ENCODE measurements around the gene LYRM2.

The LYRM2 gene

DNA sequence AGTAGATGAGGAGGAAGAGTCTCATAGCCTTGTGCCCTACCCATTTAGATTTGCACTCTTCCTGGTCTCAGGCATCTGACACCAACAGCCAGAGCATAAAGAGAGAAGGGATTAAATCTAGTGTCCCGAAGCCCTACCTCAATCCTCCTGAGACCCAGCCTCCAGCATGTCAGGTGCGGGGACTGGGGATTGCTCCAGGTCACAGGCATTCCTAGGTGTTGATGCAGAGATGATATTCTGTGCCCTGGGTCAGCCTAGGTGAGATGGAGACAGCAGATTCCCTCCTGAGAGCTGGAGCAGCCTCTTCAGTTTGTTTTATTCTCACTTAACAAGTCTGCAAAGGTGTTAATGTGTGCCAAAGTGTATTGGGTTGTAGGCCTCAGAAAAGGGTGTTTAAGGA, 115.8 kb downstream of the LYRM2 start:
- H3K9ac ChIP-seq (ENCODE audit: low read length) = no peak overlapping the region
- H3K36me3 ChIP-seq (ENCODE audit: control insufficient read depth, insufficient read depth, low read length, severe bottlenecking) = no peaks in the 10 kb centered on the region
- H3K4me1 ChIP-seq (ENCODE audit: control insufficient read depth, insufficient read depth, low read length) = no peaks in the 10 kb centered on the region
- no peaks in the 10 kb centered on the region for H3K27me3 ChIP-seq (replicated peaks; ENCODE audit: control insufficient read depth, insufficient read depth, low read length)
- no peak for DNase-seq (ENCODE audit: low read depth)
- no peak overlapping the region for H3K4me3 ChIP-seq (ENCODE audit: low read length)
- H3K9me3 ChIP-seq (ENCODE audit: control insufficient read depth, low read length) = no peaks in the 10 kb centered on the region

DNA sequence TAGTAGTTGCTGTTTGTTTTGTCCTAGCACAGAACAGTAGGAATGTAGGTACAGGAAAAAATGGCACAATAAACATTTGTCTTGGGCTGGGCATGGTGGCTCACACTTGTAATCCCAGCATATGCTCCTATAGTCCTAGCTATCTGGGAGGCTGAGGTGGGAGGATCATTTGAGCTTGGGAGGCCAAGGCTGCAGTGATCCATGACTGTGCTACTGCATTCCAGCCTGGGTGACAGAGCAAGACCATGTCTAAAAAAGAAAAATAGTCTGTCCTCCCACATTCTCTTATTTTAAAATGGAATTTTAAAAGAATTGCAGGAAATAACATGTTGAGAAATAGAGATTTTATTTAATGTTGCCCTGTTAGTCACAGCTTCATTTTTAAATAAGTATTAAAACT, 117.8 kb downstream of the LYRM2 start:
- Histone ChIP-seq H3K9me3 (ENCODE audit: control insufficient read depth, low read length) (no peaks in the 10 kb centered on the region), H3K27me3 (replicated peaks; ENCODE audit: control insufficient read depth, insufficient read depth, low read length) (no peaks in the 10 kb centered on the region), H3K4me3 (ENCODE audit: low read length) (no peak overlapping the region), H3K4me1 (ENCODE audit: control insufficient read depth, insufficient read depth, low read length) (no peaks in the 10 kb centered on the region), H3K36me3 (ENCODE audit: control insufficient read depth, insufficient read depth, low read length, severe bottlenecking) (no peaks in the 10 kb centered on the region), H3K9ac (ENCODE audit: low read length) (no peak overlapping the region)
- no peak for DNase-seq (ENCODE audit: low read depth)

DNA sequence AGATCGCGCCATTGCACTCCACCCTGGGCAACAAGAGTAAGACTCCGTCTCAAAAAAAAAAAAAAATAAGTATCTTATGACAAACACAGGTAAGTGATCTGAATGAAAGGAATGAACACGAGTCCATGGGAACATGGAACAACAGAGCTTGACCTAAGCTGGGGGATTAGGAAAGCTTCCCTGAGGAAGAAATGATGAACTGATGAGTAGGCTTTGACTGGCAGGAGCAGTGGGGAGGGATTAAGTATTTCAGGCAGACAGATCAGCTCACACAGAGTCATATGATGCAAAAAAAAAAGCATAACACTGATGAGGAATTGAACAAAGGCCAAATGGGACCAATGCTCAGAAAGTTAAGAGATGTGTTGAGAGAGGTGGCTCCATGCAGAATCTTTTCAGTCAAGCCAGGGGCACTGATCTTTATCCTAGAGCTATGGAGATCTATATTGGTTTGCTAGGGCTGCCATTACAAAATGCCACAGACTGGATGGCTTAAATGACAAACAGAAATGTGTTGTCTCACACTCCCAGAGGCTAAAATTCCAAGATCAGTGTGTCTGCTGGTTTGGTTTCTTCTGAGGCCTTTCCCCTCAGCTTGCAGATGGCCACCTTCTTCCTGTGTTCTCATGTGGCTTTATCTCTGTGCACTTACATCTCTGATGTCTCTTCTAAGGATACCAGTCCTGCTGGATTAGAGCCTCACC, 120.0 kb downstream of the LYRM2 start:
- Histone ChIP-seq H3K4me3 (ENCODE audit: low read length) (no peak overlapping the region), H3K36me3 (ENCODE audit: control insufficient read depth, insufficient read depth, low read length, severe bottlenecking) (no peaks in the 10 kb centered on the region), H3K9ac (ENCODE audit: low read length) (no peak overlapping the region), H3K27me3 (replicated peaks; ENCODE audit: control insufficient read depth, insufficient read depth, low read length) (no peaks in the 10 kb centered on the region), H3K9me3 (ENCODE audit: control insufficient read depth, low read length) (no peaks in the 10 kb centered on the region), H3K4me1 (ENCODE audit: control insufficient read depth, insufficient read depth, low read length) (no peaks in the 10 kb centered on the region)
- no peak for DNase-seq (ENCODE audit: low read depth)

Measured in adipocyte (in vitro differentiated cells).